Measurements from ENCODE around the gene APOD.

GRCh38 chr3:195558602-195559001, 25.1 kb downstream of the APOD start:
- TF ChIP-seq EHMT2 (IDR thresholded peaks at IDR 0.05) = no peak
- TF ChIP-seq ZNF121 (CRISPR knock-in tag; conservative IDR thresholded peaks at IDR 0.05) = no peak
- no peak for TF ChIP-seq MEF2D (tag; conservative IDR thresholded peaks at IDR 0.05; ENCODE audit: low read depth)
- peak; percentile 63 to 86 (median 69) for TF ChIP-seq CTCF (IDR thresholded peaks at IDR 0.05 in 2 of 3, conservative IDR thresholded peaks at IDR 0.05 in 1 of 3; ENCODE audit: insufficient read depth in 2 of 3, low read depth in 1 of 3, low read length in 3 of 3)
- TF ChIP-seq LEF1 (IDR thresholded peaks at IDR 0.05) = no peak
- TF ChIP-seq HCFC1 (IDR thresholded peaks at IDR 0.05; ENCODE audit: low read depth, low read length) = no peak
- TF ChIP-seq ZMIZ1 (IDR thresholded peaks at IDR 0.05; ENCODE audit: low read depth in 2 of 2, low read length in 2 of 2) = no peak
- no peak for TF ChIP-seq ZBTB2 (IDR thresholded peaks at IDR 0.05)
- TF ChIP-seq ESRRA (IDR thresholded peaks at IDR 0.05; ENCODE audit: borderline replicate concordance, low read depth) = no peak
- TF ChIP-seq POLR2AphosphoS5 (IDR thresholded peaks at IDR 0.05; ENCODE audit: control insufficient read depth, insufficient read depth, low read depth, low read length) = no peak
